SKM-1 (cell line): ENCODE results near the gene UPK2.
"Not testable (repeated sequence)": the region's sequence is repeated elsewhere in the genome, so short reads cannot be mapped to it uniquely, and the experiment has no call there.

Experiments used
- DNase-seq: peaks from one replicate; lab custom pipeline; 2025; ENCODE audit not compliant: unreplicated experiment; lab: John Stamatoyannopoulos, UW

The UPK2 gene

DNA sequence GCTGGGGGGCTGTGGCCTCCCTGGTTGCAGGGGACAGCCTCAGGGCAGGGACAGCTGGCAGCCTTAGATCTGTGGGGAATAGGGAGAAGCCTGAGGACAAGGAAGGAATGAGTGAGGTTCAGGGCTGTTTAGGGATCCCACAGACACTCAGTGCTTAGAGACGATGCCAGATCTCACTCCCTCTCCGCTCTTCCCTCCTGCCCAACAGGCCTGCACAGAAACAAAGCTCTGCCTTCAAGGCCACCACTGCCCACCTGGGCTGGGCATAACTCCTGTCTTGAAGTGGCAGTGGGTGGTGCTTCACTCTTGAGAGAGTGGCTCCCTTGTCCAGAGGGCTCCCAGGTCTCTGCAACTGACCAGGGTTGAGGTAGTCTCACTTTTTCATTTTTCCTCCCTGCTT lies 28.7 kb downstream of the UPK2 start:
- no peak for DNase-seq

DNA sequence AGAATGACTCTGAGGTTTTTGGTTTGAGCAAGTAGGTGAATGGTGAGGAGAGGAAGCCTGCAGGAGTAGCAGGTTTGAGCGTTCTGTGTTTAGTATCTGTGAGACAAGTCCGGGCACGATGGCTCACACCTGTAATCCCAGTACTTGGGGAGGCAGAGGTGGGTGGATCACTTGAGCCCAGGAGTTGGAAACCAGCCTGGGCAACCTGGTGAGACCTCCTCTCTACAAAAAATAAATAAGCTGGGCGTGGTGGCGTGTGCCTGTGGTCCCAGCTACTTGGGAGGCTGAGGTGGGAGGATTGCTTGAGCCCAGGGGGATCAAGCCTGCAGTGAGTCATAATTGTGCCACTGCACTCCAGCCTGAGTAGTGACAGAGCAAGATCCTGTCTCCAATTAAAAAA lies 32.2 kb downstream of the UPK2 start:
- DNase-seq = no peak

DNA sequence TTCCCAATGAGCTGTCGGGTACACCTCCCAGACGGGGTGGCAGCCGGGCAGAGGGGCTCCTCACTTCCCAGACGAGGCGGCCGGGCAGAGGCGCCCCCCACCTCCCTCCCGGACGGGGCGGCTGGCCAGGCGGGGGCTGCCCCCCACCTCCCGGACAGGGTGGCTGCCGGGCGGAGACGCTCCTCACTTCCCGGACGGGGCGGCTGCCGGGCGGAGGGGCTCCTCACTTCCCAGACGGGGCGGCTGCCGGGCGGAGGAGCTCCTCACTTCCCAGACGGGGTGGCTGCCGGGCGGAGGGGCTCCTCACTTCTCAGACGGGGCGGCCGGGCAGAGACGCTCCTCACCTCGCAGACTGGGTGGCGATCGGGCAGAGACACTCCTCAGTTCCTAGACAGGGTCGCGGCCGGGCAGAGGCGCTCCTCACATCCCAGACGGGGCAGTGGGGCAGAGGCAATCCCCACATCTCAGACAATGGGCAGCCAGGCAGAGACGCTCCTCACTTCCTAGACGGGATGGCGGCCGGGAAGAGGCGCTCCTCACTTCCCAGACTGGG lies 35.5 kb downstream of the UPK2 start:
- DNase-seq = not testable (repeated sequence)

DNA sequence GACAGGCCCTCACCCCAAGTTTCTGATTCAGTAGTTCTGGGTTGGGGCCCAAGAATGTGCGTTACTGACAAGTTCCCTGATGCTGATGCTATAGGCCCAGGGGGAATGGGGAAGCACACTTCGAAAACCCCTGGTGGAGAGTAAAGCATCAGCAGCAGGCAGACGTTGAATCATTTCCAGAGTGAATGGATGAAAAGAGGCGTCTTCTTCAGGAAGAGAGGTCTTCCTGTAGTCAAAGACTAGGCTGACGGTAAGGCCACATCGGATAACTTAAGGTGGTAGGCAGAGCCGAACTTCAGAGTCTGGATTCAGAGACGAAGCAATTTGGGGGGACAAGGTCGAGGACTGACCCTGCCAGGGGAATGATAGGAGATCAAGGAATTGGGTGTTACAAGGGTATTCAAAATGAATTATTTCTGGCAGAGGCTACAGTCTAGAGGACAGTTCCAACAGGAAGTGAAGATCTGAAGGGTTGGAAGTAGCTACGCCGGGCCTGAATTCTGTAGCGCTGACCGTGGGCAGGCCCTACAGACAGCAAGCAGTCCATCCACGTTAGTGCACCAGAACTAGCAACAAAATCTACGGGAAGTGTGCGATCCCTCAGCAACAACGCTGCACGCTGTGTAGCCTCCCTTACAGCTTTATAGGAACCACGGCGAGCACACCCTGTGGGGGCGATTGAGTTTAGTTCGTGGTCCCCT lies 41.0 kb downstream of the UPK2 start:
- DNase-seq = peak; percentile 30

DNA sequence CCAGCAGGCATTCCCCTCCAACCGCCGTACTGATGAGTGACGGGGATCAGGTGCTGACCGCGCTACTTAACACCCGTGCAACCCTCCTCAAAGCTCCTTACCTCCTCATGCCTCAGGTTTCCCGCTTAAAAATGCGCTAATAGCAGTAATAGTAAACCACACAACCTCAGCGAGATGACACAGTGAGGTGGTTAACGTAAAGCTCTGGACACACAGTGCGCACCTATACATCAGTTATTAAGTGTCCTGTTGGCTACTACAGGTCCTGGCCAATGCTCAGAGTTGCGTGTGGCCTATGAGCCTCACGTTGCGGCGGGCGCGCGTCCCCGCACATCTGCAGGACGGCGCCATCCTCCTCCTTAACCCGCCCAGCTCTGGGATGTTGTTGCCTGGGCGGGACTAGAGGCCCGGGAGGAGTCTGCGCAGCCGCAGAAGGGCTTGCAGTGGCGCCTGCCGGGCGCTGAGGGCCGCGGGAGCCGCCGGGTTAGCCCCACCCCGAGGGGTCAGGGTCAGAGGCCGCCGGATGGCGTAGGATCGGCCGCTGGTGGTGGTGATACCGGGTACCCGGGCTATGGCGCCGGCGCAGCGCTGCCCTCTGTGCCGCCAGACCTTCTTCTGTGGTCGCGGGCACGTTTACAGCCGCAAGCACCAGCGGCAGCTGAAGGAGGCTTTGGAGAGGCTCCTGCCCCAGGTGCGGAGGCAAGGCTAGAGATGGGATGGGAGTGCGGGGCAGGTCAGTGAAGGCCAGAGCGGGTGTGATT lies 41.7 kb downstream of the UPK2 start, which contains the start of gene CENATAC:
CENATAC (plus strand) TSS at position 512 of the 761 bp plus-strand sequence; CDS start at position 572, 60 bp downstream.
- DNase-seq = peak; percentile 93

DNA sequence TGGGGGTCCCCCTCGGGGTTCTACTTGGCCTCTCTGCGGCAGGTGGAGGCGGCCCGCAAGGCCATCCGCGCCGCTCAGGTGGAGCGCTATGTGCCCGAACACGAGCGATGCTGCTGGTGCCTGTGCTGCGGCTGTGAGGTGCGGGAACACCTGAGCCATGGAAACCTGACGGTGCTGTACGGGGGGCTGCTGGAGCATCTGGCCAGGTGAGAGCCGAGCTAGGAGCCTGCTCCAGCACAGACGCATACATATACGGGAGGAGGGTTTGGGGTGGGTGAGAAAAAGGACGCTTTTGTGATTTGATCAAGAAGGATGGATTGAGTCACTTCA lies 42.3 kb downstream of the UPK2 start:
- no peak for DNase-seq

DNA sequence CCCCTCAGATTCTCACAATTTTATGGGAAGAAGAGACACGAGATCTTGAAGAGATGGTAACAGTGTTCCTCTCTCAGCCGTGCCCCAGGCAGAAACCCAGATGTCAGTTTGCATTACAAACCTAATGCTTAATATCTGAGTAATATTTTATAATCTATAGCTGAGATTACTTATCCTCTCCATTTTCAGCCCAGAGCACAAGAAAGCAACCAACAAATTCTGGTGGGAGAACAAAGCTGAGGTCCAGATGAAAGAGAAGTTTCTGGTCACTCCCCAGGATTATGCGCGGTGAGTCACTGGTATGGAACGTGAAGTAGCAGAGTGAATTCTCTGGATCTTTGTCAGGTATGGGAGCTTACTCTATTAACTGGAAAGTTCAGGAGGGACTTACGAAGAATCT lies 42.7 kb downstream of the UPK2 start:
- DNase-seq = no peak

DNA sequence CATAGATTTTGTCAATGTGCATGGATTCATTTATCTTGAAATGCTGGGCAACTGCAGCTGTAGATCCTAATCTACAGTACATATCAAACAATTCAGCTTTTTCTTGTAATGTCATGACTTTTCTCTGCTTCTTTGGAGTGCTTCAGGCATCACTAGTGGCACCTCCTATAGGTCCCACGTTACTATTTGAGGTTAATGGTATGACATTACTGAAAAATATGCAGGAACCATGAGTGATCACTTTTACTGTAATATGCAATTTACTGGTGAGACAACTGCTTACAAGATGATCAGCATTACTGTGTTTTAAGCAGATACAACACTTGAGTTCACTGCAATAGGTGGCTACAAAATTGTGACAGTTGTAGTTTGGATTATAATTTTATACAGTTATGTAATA lies 44.8 kb downstream of the UPK2 start:
- DNase-seq = no peak

DNA sequence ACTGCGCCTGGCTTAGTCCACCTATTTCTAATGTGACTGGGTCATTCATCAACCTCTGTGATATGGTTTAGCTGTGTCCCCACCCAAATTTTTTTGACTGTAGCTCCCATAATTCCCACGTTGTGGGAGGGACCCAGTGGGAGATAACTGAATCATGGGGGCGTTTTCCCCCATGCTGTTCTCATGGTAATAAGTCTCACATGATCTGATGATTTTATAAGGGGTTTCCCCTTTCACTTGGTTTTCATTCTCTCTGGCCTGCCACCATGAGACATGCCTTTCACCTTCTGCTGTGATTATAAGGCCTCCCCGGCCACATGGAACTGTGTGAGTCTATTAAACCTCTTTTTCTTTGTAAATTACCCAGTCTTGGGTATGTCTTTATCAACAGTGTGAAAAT lies 50.6 kb downstream of the UPK2 start:
- no peak for DNase-seq
